GM12891 (cell line): ENCODE results near the gene RNF14.

Experiments
- POLR2A ChIP-seq: IDR thresholded peaks from 2 replicates; pipeline ENCODE4 v1.6.1; 2011; ENCODE audit warnings: low read depth, low read length, control low read depth
- POLR2AphosphoS5 ChIP-seq: IDR thresholded peaks from 2 replicates; pipeline ENCODE4 v1.6.1; 2011; ENCODE audit warnings: low read depth, low read length, control low read depth
- TAF1 ChIP-seq: IDR thresholded peaks from 2 replicates; pipeline ENCODE4 v1.6.1; 2011; ENCODE audit warnings: low read depth, low read length, control low read depth

DNA sequence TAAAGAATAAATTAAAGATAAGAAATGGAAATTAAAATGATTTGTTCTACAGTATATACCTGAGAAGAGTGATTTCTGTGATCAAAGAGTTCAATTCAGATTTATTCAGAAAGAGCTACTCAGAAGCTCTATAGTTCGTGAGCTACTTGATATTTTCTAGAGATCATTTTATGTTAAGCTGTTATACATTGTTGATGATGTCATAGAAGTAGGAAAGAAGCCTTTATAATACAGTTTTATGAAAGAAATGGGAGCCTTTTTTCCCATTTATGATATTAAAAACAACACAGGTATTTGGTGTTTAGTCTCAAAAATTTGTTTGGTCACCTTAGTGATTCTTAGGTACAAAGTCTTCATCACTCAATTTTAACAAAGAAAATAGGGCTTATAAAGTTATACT, 20.8 kb downstream of the RNF14 start:
- TF ChIP-seq POLR2A (no peak), POLR2AphosphoS5 (no peak), TAF1 (no peak)
